K562 (cell line): ENCODE measurements around the gene DDOST.

Source experiments
- CBFB ChIP-seq: sonication (generic); formaldehyde crosslinking; IDR thresholded peaks from 2 replicates; pipeline ENCODE4 v1.4.0; 2020; ENCODE audit warnings: mild to moderate bottlenecking, missing genetic modification reagents
- ETV6 ChIP-seq, 3 experiments: fragments of 150-350 bp in 1 of 3; sonication (generic) in 1 of 3; formaldehyde crosslinking in 1 of 3; IDR thresholded peaks; 2 replicates each; pipeline versions ENCODE4 v1.6.1 to v1.8.0; 2014 to 2022; ENCODE audit warnings: borderline replicate concordance in 2 of 3, low read depth in 2 of 3, antibody characterized with exemption in 1 of 3, low read length in 1 of 3, mild to moderate bottlenecking in 1 of 3, missing genetic modification reagents in 1 of 3
- MYC ChIP-seq, 2 experiments: fragments of 250-450 bp in 1 of 2; sonication (Bioruptor Pico) in 1 of 2; IDR thresholded peaks; 2 replicates each; pipeline versions ENCODE4 v1.5.1 to v1.6.1; 2012 to 2021; ENCODE audit warnings: low read depth in 2 of 2, borderline replicate concordance in 1 of 2, improper control_type of control experiment in 1 of 2, low read length in 1 of 2, mild to moderate bottlenecking in 1 of 2, moderate library complexity in 1 of 2
- NRF1 ChIP-seq, 2 experiments: fragments of 450-650 bp; IDR thresholded peaks in 1 of 2; conservative IDR thresholded peaks in 1 of 2; 2 replicates each; pipeline ENCODE4 v1.6.1; 2014; ENCODE audit warnings: mild to moderate bottlenecking in 2 of 2
- POLR2A ChIP-seq: fragments of 450-650 bp; conservative IDR thresholded peaks from 2 replicates; pipeline ENCODE4 v1.6.1; 2016
- POLR2AphosphoS5 ChIP-seq: IDR thresholded peaks from 2 replicates; pipeline ENCODE4 v1.6.1; 2011; ENCODE audit warnings: mild to moderate bottlenecking, low read depth, low read length, moderate library complexity; ENCODE audit not compliant: control insufficient read depth, insufficient read depth
- SIX5 ChIP-seq, 2 experiments: IDR thresholded peaks; 2 replicates each; pipeline ENCODE4 v1.6.1; 2011; ENCODE audit warnings: low read length in 2 of 2, borderline replicate concordance in 1 of 2, low read depth in 1 of 2, mild to moderate bottlenecking in 1 of 2, moderate library complexity in 1 of 2; ENCODE audit not compliant: insufficient read depth in 1 of 2
- TCF7L2 ChIP-seq: fragments of 150-350 bp; IDR thresholded peaks from 2 replicates; pipeline ENCODE4 v1.6.1; 2016; ENCODE audit warnings: low read depth, mild to moderate bottlenecking, low read length, moderate library complexity
- TRIM24 ChIP-seq, 2 experiments: fragments of 450-650 bp; IDR thresholded peaks; 2 replicates each; pipeline ENCODE4 v1.6.1; 2016
- YY1 ChIP-seq, 3 experiments: IDR thresholded peaks; 2 replicates each; pipeline ENCODE4 v1.6.1; 2011; ENCODE audit warnings: low read length in 2 of 3, mild to moderate bottlenecking in 2 of 3, moderate library complexity in 2 of 3, borderline replicate concordance in 1 of 3, control low read depth in 1 of 3, low read depth in 1 of 3; ENCODE audit not compliant: insufficient read depth in 3 of 3, insufficient replicate concordance in 2 of 3, control insufficient read depth in 1 of 3, insufficient read length in 1 of 3; ENCODE audit errors: extremely low read depth in 1 of 3
- TF ChIP-seq, protein P1 (sequence below): sonication (generic); formaldehyde crosslinking; IDR thresholded peaks from 2 replicates; pipeline ENCODE4 v1.8.0; 2023; ENCODE audit warnings: mild to moderate bottlenecking, missing genetic modification reagents
- TF ChIP-seq, protein P2 (sequence below): fragments of 450-650 bp; IDR thresholded peaks from 2 replicates; pipeline ENCODE4 v1.6.1; 2016
- TF ChIP-seq, protein P3 (sequence below): fragments of 250-450 bp; sonication (Bioruptor Pico); IDR thresholded peaks from 2 replicates; pipeline ENCODE4 v1.8.0; 2022; ENCODE audit warnings: inconsistent platforms

DNA sequence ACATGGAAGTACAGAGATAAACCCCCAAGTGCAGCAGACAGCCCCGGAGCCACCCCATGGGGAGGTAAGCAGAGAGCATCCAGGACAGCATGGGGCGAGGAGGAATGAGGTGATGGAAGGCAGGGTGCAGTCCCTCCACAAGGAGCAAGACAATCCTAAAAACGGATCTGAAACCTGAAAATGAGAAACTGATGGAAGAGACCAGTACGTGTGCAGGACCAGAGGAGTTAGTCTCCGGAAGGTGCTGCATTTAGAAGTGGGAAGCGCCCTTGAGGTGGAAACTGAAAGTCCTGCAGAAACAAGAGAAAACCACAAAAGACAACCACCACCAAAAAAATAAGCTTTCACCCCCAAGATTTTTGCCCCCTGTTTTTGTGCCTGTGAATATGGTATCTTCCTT lies 17.4 kb upstream of the DDOST start:
- no peak for TF ChIP-seq SIX5 (IDR thresholded peaks at IDR 0.05; ENCODE audit: borderline replicate concordance in 1 of 2, insufficient read depth in 1 of 2, low read depth in 1 of 2, low read length in 2 of 2)
- no peak for TF ChIP-seq NRF1 (conservative IDR thresholded peaks at IDR 0.05 in 1 of 2, IDR thresholded peaks at IDR 0.05 in 1 of 2)
- TF ChIP-seq, protein P1, sequence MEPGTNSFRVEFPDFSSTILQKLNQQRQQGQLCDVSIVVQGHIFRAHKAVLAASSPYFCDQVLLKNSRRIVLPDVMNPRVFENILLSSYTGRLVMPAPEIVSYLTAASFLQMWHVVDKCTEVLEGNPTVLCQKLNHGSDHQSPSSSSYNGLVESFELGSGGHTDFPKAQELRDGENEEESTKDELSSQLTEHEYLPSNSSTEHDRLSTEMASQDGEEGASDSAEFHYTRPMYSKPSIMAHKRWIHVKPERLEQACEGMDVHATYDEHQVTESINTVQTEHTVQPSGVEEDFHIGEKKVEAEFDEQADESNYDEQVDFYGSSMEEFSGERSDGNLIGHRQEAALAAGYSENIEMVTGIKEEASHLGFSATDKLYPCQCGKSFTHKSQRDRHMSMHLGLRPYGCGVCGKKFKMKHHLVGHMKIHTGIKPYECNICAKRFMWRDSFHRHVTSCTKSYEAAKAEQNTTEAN: no peak
- no peak for TF ChIP-seq YY1 (IDR thresholded peaks at IDR 0.05; ENCODE audit: borderline replicate concordance in 1 of 3, control insufficient read depth in 1 of 3, extremely low read depth in 1 of 3, insufficient read depth in 3 of 3, insufficient read length in 1 of 3, insufficient replicate concordance in 2 of 3, low read depth in 1 of 3, low read length in 2 of 3)
- TF ChIP-seq TRIM24 (IDR thresholded peaks at IDR 0.05): no peak
- no peak for TF ChIP-seq MYC (IDR thresholded peaks at IDR 0.05; ENCODE audit: low read depth, low read length)
- TF ChIP-seq MYC (CRISPR knock-in tag; IDR thresholded peaks at IDR 0.05; ENCODE audit: borderline replicate concordance, low read depth): no peak
- TF ChIP-seq, protein P2, sequence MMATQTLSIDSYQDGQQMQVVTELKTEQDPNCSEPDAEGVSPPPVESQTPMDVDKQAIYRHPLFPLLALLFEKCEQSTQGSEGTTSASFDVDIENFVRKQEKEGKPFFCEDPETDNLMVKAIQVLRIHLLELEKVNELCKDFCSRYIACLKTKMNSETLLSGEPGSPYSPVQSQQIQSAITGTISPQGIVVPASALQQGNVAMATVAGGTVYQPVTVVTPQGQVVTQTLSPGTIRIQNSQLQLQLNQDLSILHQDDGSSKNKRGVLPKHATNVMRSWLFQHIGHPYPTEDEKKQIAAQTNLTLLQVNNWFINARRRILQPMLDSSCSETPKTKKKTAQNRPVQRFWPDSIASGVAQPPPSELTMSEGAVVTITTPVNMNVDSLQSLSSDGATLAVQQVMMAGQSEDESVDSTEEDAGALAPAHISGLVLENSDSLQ: no peak
- no peak for TF ChIP-seq CBFB
- no peak for TF ChIP-seq TCF7L2
- TF ChIP-seq POLR2A: no peak
- no peak for TF ChIP-seq ETV6 (IDR thresholded peaks at IDR 0.05; ENCODE audit: borderline replicate concordance in 1 of 2, low read depth in 2 of 2, low read length in 1 of 2)
- no peak for TF ChIP-seq ETV6 (CRISPR knock-in tag; IDR thresholded peaks at IDR 0.05; ENCODE audit: borderline replicate concordance)
- TF ChIP-seq, protein P3, sequence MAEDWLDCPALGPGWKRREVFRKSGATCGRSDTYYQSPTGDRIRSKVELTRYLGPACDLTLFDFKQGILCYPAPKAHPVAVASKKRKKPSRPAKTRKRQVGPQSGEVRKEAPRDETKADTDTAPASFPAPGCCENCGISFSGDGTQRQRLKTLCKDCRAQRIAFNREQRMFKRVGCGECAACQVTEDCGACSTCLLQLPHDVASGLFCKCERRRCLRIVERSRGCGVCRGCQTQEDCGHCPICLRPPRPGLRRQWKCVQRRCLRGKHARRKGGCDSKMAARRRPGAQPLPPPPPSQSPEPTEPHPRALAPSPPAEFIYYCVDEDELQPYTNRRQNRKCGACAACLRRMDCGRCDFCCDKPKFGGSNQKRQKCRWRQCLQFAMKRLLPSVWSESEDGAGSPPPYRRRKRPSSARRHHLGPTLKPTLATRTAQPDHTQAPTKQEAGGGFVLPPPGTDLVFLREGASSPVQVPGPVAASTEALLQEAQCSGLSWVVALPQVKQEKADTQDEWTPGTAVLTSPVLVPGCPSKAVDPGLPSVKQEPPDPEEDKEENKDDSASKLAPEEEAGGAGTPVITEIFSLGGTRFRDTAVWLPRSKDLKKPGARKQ (CRISPR knock-in tag): no peak
- no peak for TF ChIP-seq POLR2AphosphoS5
